NCI-H2227 treated with DMSO at 0.1 percent for 48 hours (cell line): Measurements from ENCODE around the gene ANKRD13C.

Source experiments
- DNase-seq: peaks from one replicate; lab custom pipeline; 2025; lab: John Stamatoyannopoulos, UW

The ANKRD13C gene

DNA sequence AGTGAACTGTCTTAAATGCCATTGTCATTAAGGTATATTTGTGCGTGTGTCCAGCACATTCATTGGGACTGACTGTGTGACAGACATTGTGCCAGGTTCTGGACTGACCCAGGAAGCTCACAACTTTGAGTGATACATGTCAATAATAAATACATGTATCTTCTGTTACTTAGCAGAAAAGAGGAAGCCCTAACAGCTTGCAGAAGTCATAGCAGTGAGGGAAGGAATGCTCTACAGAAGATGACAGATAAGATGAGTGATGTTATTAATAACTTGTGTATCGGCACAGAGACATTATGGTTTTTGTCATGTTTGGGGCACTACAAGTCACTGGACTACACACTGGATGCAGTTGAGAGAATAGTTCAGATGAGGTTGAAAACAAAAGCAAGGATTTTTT lies 134.5 kb downstream of the ANKRD13C start:
- DNase-seq = no peak

DNA sequence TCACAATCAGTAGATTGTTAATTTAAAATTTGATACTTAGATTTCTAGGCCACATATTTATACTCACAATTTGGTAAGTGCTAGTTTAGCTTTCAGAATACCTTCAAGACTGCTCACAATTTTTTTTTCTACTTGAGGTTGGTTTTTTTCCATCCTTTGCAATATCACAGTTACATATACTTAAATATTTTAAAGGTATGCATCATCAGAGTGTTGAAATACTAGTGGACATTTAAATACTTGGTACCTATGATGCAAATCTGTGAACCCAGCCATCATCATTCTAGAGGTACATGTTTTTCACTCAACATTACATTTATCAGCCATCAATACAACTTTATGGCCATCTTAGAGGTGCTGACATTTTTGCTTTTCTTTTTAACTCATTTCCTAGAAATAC lies 143.0 kb downstream of the ANKRD13C start:
- no peak for DNase-seq

DNA sequence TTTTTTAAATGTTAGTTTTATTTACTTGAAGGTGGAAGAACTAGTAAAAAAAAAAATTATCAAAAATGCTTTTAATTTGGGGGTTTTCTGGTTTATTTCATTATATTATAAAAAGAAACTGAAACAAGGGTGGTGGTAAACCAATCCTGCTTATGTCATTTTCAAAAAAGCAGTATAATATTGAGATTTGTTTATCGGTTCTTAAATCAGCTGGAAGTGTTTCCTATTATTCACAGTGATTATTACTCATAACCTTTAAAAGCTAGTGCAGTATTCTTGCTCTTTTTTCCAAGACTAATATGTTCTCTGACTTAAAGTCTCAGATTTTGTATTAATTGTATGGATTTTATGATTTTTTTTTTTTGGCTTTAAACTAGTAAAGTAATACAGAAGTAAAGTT lies 143.7 kb downstream of the ANKRD13C start:
- no peak for DNase-seq
